NCI-H2107 treated with DMSO at 0.1 percent for 48 hours (cell line): ENCODE results near the gene TMEM9.

ENCODE experiments used
- DNase-seq: peaks from one replicate; lab custom pipeline; 2025; ENCODE audit not compliant: unreplicated experiment; lab: John Stamatoyannopoulos, UW

Gene TMEM9

GRCh38 chr1:201111156-201111555 is 43.1 kb downstream of the TMEM9 start:
- no peak for DNase-seq

GRCh38 chr1:201110616-201111015 is 43.7 kb downstream of the TMEM9 start:
- no peak for DNase-seq

- no peak for DNase-seq
Measured at GRCh38 chr1:201110138-201110537, 44.1 kb downstream of the TMEM9 start.

GRCh38 chr1:201109651-201110050 is 44.6 kb downstream of the TMEM9 start:
- DNase-seq = no peak

GRCh38 chr1:201108614-201109013 is 45.7 kb downstream of the TMEM9 start:
- DNase-seq = peak; percentile 98

GRCh38 chr1:201105688-201106087 is 48.6 kb downstream of the TMEM9 start:
- DNase-seq = no peak

GRCh38 chr1:201104141-201104540 is 50.1 kb downstream of the TMEM9 start:
- DNase-seq = no peak

- DNase-seq = no peak
Measured at GRCh38 chr1:201103666-201104065, 50.6 kb downstream of the TMEM9 start.

GRCh38 chr1:201100169-201100930 is 53.9 kb downstream of the TMEM9 start:
- no peak for DNase-seq

- no peak for DNase-seq
Measured at GRCh38 chr1:201098992-201099677, 55.1 kb downstream of the TMEM9 start.

GRCh38 chr1:201096977-201097856 is 57.1 kb downstream of the TMEM9 start:
- no peak for DNase-seq

GRCh38 chr1:201096041-201096461 is 58.2 kb downstream of the TMEM9 start:
- DNase-seq = peak; percentile 69

GRCh38 chr1:201095581-201095980 is 58.7 kb downstream of the TMEM9 start:
- no peak for DNase-seq

- DNase-seq = no peak
Measured at GRCh38 chr1:201094832-201095231, 59.4 kb downstream of the TMEM9 start.

- DNase-seq = no peak
Measured at GRCh38 chr1:201093962-201094361, 60.3 kb downstream of the TMEM9 start.

- DNase-seq = no peak
Measured at GRCh38 chr1:201093561-201093960, 60.7 kb downstream of the TMEM9 start.

- no peak for DNase-seq
Measured at GRCh38 chr1:201092738-201093137, 61.5 kb downstream of the TMEM9 start.

- DNase-seq = no peak
Measured at GRCh38 chr1:201091256-201091655, 63.0 kb downstream of the TMEM9 start.

GRCh38 chr1:201090541-201090940 is 63.7 kb downstream of the TMEM9 start:
- DNase-seq = no peak

- no peak for DNase-seq
Measured at GRCh38 chr1:201089596-201089995, 64.7 kb downstream of the TMEM9 start.

GRCh38 chr1:201088901-201089525 is 65.3 kb downstream of the TMEM9 start:
- no peak for DNase-seq
